ENCODE measurements around the gene SAMD11.

DNA sequence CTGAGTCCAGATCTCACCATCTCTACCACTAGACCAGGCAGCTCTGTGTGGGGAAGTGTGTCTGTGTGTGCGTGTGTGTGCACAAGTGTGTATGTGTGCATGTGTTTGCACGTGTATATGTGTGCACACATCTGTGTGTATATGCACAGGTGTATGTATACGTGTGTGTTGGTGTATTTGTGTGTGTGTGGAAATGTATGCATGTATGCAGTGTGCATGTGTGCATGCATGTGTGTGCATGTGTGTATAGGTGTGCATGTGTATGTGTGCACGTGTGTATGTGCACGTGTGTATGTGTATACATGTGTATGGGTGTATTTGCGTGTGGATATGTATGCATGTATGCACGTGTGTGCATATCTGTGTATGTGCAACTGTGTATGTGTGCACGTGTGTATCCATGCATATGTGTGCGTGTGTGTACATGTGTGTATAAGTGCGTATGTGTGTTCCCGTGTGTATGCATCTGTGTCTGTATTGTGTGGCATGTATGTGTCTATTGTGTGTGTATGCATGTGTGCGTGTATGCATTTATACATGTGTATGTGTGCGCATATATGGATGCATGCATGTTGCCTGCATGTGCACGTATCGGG, 45.6 kb downstream of the SAMD11 start:
- no peak for TF ChIP-seq POLR2A (IDR thresholded peaks at IDR 0.05)
- TF ChIP-seq, protein P1, sequence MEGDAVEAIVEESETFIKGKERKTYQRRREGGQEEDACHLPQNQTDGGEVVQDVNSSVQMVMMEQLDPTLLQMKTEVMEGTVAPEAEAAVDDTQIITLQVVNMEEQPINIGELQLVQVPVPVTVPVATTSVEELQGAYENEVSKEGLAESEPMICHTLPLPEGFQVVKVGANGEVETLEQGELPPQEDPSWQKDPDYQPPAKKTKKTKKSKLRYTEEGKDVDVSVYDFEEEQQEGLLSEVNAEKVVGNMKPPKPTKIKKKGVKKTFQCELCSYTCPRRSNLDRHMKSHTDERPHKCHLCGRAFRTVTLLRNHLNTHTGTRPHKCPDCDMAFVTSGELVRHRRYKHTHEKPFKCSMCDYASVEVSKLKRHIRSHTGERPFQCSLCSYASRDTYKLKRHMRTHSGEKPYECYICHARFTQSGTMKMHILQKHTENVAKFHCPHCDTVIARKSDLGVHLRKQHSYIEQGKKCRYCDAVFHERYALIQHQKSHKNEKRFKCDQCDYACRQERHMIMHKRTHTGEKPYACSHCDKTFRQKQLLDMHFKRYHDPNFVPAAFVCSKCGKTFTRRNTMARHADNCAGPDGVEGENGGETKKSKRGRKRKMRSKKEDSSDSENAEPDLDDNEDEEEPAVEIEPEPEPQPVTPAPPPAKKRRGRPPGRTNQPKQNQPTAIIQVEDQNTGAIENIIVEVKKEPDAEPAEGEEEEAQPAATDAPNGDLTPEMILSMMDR (IDR thresholded peaks at IDR 0.05), result no peak
